ENCODE data around the gene SETMAR.
"Not testable (repeated sequence)": the region's sequence is repeated elsewhere in the genome, so short reads cannot be mapped to it uniquely, and the experiment has no call there.

Gene SETMAR

DNA sequence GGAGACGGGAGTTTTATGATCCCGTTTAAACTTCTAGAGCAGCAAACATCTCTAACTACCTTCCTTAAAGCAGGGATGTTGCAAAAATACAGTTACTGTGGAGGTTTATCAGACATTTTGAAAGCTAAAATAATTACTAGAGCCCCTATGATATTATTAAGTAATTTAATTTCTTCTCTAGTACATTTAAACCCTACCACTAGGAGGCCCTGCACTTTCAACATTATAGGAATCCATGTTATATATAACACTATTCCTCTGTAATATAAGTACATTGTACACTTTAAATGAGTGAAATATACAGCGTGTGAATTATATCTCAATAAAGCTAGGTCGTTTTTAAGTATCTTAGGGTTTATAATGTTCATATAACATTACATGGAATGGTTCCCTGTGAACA, 11.5 kb downstream of the SETMAR start:
- DNase-seq = no peak

DNA sequence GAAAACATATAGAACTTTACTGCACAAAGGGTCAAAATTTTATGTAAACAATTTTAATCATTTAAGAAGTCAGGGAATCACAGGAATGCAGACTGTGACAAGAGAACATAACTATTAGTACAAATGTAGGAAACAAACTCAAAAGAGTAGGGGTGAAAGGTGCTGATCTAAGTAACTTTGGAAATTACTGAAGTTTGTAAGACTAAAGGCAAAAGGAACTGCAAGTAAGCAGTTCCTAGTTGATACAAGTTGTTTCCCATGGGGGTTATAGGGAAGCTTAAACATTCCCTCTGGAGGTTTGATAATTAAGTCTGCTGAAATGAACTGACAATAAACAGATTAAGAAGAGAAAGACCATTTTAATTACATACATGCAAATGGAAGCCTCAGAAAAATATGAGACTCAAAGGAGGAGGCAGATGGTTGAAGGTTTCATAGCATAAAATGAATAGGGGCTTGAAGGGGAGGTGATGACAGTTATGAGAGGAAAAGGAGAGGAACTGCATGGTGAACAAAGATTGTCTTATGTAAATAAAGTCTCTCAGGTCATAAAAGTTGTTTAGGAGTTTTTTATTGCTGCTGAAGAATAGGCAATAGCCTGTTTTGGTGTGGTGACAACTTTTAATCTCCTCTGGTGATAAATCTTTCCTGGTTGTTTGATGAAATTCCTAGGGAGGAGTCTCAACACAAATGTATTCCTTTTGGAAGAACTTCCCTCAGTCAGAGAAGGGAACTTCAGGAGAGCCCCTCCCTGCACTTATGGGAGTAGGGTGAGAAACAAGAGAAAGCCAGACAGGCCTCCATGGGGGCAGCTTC, 17.1 kb downstream of the SETMAR start:
- no peak for DNase-seq

DNA sequence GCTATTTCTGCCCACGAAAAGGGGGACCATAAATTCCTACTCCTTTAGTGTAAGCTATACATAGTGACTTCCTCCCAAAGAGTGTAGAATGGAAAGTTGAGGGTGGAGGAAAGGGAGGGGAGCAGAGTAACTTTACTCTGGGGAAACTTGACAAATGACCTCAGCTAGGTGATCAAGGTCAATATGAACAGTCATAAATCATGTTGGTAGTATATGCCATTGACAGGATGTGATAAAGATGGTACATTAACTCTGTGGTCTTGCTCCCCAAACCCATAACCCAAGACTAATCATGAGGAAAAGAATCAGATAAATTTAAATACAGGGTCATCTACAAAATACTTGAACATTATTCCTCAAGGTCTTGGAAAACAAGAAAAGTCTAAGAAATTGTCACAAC, 18.6 kb downstream of the SETMAR start:
- DNase-seq = no peak

DNA sequence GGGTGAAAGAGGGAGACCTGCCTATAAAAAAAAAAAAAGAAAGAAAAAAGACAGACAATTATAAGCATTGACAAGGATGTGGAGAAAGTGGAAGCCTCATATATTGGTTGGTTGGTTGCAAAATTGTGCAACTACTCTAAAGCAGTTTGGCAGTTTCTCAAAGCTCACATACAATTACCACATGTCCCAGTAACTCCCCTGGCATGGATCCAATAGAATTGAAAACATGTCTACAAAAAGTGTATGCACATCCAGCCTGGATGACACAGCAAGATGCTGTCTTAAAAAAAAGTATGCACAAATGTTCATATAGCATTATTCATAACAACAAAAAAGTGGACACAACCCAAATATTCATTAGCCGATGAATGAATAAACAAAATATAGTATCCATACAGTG, 19.5 kb downstream of the SETMAR start:
- DNase-seq = no peak

DNA sequence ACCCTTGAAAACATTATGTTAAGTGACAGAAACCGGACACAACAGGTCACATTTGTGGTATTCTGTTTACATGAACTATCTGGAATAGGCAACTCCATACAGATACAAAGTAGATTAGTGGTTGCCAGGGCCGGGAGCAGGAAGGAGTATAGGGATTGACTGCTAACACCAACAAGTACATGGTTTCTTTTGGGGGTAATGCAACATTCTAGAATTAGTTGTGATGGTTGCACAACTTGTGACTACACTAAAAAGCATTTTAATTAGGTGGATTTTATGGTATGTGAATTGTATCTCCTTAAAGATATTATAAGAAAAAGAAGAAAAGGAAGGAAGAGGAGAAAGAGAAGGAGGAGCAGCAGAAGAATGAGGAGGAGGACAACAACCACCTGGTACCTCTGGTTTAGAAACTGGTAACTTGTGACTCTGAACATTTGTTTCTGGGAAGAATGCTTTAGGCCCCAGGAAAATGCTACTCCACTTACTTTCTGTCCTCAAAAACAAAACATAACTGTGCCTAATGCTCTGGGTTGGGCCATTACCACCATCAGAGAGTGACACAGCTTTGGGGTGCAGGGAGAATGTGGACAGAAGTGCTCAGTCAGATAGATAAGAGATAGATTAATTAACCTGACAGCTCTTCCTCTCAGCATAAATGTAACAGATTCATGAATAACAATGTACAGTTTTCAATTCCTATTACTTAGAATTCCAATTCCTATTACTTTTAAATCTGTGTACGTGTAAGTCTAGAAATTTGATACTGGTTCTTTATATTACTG, 20.3 kb downstream of the SETMAR start:
- no peak for DNase-seq

DNA sequence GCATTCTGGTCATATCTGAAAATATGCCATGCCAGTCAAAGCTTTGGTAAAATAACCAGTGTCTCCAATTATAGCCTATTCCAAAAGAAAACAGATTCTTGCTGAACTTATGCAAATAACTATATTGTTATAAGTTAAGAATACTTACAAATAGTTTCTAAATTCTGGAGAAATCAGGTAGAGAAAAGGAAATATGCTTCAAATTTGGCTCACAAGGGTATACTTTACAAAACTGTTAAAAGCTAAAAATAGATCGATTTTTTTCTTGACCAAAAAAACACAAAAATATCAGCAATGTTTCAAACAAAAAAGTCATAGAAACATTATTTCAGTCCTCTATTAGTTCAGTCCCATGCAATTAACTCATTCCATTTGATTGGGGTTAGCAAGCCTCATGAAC, 23.7 kb downstream of the SETMAR start:
- no peak for DNase-seq

DNA sequence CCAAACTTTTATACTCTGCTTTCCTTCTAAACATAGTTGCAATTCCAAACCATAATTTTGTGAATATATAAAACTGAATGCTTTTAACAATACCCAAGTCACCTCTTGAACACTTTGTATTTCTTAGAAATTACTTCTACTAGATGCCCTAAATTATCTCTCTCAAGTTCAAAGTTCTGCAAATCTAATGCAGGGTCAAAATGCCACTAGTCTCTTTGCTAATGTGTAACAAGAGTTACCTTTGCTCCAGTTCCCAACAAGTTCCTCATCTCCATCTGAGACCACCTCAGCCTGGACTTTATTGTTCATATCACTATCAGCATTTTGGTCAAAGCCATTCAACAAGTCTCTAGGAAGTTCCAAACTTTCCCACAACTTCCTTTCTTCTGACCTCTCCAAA, 26.6 kb downstream of the SETMAR start:
- DNase-seq = not testable (repeated sequence)

DNA sequence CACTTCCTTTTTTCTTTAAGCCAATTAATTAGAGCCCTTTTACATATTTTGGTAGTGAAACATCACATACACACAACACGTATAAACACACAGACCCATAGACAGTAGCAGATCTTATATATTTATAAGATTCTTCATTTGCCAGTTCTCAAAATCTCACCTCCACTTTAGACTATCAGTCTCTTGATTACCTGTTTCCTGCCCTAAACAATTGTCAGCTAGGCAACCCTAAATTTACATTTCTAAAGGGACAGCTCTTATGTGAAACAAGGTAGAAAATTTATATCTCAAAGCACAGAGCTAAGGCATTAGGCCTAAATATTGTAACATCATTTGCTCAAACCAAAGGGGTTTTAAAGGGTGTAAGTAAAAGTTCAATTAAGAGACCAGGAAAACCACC, 28.9 kb downstream of the SETMAR start:
- no peak for DNase-seq

DNA sequence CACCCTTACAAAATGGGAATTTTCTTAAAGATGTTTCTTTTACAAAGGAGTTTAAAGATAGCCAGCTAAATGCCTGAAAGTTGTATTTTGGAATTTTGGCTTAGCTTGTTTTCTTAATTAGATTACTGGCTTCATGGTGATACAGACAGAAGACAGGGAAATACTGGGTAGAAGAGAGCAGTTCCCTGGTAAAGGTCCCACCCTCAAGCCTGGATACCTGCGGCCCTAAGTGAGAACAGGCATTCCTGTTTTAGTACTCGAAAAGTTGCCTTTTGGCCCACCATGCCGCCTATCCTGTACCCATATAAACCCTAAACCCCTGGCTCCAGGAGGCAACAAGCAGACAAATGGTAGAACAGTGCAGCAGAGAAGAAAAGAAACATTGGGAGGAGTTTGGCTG, 29.4 kb downstream of the SETMAR start:
- DNase-seq = no peak

DNA sequence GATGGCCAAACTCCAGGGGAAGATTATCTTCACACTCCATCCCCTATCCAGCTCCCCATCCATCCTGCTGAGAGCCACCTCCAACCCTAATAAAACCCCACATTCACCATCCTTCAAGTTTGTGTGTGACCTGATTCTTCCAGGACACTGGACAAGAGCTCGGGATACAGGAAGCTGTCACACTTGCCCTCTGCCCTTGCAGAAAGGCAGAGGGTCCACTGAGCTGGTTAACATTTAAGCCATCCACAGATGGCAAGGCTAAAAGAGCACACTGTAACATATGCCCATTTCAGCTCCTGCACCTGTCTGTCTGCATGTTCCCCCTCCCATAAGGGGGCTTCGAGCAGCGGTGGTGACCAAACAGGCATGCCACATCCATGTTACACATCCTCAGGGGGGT, 29.8 kb downstream of the SETMAR start:
- no peak for DNase-seq

DNA sequence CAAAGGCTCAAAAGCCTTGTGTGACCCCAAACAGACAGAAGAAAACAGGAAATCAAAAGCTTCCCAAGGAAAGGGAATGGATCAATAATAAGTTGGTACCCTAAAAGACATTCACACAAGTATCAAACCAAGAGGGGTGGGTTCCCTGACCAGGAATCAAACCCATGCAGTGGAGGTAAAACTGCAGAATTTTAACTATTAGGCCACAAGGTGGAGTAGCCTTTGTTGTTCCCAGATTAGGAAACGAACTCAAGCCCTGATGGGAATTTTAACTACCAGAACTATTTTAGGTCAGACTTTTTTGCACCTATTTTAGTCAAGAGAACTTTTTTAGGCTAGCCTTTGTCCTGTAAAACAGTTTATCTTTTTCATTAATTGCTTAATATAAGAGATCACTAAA, 31.4 kb downstream of the SETMAR start:
- no peak for DNase-seq

DNA sequence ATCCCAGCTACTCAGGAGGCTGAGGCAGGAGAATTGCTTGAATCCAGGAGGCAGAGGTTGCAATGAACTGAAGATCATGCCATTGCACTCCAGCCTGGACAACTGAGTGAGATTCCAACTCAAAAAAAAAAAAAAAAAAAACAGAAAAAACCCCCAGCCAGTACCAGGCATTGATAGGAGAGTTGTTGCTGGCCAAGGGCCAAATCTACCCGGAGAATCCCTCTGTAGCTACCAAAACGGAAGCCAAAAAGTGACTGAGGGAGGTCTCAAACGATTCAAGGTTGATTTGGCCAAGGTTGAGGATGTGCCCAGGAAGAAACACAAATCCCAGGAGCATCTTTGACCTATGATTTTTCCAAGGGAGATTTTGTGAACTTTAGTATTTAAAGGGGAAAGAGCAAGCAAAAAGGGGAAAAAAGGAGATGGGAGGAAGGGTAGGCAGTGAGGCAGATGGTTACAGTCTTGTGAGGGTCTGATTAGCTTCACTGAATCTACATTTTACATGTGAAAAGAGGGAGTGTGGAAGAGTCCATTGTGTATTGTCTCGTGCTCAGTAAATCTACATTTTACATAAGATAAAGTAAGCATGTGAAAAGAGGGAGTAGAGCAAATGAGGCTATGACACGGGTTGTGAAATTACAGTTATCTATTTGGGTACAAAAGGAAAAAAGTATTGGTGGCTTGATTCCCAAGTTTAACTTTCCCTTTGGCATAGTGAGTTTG, 32.8 kb downstream of the SETMAR start:
- DNase-seq = no peak

DNA sequence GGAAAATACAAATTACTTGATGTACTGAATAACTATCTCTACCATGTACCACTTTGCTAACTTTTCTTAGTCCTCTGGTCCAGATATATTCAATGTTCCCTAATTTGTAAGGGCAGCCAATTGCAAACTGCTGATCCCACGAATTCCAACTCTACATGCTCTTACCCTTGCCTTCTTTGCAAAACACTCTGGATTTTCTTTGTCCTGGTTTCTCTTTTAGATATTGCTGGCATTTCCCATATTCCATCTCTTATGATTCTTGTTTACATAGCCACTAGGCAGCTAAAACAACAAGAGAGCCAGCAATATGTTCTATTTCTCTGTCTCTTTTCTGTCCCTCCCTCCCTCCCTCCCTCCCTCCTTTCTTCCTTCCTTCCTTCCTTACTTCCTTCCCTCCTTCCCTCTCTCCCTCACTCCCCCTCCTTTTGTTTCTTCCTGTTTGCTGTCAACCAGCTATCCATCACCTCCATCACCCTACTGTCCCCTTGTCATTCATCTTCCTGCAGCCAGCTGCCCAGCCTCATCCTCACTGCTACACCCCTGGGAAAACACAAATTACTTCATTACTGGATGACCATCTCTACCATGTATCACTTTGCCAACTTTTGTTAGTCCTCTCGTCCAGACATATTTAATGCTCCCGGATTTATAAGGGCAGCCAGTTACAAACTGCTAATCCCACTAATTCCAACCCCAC, 33.8 kb downstream of the SETMAR start:
- no peak for DNase-seq

DNA sequence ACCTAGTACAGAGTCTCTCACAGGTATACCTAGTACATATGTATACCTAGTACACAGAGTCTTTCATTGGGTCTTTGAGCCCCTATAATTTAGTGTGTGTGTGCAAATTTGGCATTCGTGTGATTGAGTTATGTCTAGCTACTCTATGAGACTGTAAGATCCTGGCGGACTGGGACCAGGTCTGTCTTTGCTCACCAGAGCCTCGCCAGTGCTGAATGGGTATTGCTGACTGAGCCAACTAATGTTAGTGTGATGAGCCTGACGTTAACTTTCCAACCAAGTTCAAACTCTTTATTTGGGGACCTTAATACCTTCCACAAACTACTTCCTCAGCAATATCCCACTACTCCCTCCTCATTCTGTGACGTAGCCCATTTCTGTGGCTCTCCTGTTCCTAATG, 35.6 kb downstream of the SETMAR start:
- no peak for DNase-seq

DNA sequence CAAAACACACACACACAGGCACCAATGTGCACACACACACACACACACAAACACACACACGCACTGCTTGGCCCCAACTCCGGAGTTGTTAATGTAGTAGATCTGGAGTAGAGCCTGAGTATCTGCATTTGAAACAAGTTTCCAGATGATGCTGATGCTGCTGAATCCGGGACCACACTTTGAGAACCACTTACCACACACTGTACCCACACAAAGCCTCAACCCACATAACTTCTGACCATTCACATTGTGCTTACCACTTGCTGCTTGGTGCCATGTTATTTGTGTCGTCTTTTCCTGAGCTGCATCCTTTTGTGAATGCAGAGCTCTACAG, 36.9 kb downstream of the SETMAR start:
- DNase-seq = no peak

DNA sequence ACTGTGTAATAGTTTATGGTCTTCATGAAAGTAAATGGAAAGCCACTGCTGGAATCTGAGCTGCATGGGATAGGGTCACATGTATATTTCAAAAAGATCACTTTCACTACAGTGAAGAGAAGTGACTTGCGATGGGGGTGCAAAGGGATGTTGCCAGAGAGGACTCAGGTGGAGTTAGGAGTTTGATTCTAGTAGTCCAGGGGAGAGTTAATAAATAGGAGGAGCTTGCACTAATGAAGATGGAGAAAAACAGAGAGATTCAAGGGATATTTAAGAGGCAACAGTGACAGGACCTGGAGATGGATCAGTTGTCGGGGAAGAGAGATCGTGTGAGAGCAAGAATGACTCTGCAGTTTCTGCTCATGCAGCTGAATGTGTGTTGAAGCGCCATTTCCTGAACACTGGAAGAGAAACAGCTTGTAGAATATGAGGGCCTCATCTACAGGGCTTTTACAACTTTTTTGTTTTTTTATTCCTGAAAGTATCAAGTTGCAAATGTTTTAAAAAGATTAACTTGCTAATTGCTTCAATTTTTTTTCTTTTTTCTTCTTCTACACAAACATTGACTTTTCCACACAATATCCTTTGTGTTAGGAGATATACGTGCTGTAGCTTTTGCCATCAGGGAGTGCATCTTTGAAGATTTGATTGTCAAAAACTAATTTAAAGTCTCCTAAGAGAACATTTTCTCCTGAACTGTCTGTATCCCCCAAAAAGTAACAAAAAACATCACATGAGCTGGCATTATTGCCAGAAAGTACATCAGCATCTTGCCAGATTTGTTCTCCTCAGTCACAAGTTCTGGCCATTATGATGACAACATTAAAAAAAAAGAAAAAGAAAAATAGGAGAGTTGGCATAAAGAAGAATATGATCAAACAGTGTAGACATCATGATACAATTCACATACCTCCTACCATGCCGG, 37.5 kb downstream of the SETMAR start:
- no peak for DNase-seq

DNA sequence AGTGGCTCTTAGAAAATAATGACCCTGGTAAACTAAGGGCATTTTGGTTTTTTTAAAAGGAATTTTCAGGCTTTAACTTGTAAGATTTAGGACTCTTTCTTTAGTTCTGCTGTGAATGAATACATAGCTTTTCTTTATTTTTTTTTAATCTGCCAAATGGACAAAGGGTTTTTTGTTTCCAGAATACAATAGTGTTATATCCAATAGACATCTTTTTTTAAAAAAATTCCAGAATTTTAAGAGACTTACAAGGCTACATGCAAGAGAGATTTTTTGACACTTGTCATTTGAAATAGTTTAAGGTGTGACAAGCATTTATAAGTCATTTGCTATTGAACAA, 38.1 kb downstream of the SETMAR start:
- DNase-seq = no peak

DNA sequence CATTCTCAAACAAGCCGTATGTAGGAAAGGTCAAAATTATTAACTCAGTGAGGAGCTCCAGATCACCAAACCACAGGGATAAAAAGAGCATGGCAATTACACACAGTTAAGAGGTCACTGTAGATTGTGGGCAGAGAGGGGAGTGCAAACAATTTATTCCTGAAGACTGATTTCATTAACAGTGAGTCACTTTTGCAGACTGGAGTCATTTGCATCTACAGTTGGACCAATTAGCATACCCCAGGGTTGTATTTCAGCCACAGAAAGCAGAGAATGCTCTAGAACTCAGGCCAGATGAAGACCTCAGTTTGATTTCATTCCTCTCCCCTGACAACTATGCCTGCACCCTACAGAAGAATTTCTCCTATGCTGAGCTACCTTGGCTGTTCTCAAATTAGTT, 40.1 kb downstream of the SETMAR start:
- no peak for DNase-seq

DNA sequence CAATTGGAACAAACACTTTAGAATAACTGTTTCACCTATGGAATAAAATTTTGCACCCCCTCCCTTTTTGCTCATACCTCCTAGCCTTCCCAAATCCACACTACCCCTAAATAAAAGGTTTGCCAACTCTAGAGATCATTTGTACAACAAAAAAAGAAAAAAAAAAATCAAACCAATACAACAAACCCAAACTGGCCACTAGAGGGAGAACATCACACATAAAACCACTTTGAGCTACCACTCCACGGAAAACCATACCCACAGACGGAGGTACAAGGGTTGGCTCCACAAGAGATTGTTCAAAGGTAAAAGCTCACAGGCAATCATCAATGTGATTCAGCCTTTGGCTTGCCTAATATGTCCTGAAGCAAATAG, 47.6 kb downstream of the SETMAR start:
- peak; percentile 21 for DNase-seq

DNA sequence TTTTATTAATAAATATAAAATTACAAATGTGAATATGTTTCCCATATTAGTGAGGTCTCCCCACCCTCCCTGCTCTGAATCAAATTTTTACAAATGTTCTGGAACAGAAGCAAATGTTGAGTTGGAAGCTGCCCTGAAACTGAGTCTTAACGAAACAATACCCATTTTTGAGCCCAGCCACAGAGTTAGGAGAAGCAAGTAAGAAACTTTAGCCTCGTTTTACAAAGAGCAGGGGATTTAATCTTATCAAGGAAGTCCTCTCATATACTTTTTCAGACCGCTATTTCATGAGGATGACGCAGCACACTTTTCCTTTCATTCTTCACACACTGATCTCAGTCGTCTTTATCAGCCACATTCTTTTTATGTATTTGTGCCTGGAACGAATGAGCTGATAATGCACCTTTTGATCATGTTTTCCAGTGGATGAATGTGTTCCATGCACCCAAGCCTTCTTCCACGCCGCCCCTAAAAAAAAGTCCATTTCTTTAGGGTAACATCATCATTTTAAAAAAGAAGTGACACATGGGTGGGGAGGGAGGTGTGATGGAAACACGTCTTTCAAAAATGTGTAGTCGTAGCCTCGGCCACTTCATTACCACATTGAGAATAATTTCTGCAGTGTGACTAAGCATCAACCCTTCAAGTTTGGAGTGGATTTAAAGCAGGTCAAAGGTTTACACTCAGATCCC, 48.1 kb downstream of the SETMAR start:
- no peak for DNase-seq

DNA sequence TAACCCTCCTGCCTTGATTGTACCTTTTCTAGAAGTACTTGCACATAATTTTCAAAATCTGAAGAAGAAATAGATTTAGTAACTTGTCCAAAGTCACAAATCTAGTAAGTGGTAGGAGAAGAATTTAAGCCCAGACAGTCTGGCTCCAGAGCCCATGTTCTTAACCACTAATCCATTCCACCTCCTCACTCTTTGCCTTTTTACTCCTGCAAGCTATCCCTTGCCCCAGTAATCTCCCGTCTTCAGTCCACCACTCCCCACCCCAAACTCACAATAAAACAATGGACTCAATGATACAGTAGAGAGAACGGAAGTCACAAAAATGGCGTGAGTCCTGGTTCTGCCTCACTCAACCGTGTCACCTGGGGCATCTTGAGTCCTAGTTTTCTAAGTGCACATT, 48.7 kb downstream of the SETMAR start:
- DNase-seq = no peak
